ENCODE measurements around the gene PIEZO1. TPM values are rescaled to one million over a fixed set of nuclear protein-coding genes. Genes with fewer than 3 reads are reported as not detected.
"Not testable (repeated sequence)": the region's sequence is repeated elsewhere in the genome, so short reads cannot be mapped to it uniquely, and the experiment has no call there.

The PIEZO1 gene
- total RNA-seq, 2 experiments from 2014 or later: 269 to 347 TPM

GRCh38 chr16:88681709-88682451 is 103.1 kb downstream of the PIEZO1 start:
- Mint-ChIP-seq H3K36me3 (peaks cover 8% of the 10 kb centered on the region), H3K27ac (peak overlapping the region; percentile 96), H3K4me3 (peak overlapping the region; percentile 58), H3K9me3 (ENCODE audit: low read depth) (no peaks in the 10 kb centered on the region), H3K27me3 (no peaks in the 10 kb centered on the region), H3K4me1 (peaks cover 40% of the 10 kb centered on the region)
- CTCF ChIA-PET: interaction anchor here (0.8 to 4.7 kb wide), 12 partner anchors 10 to 112 kb away, joined by 3 to 44 read pairs (median 7); partner anchors contain the start of genes MVD and ZC3H18
- DNase-seq: peak; percentile 87
- ATAC-seq: peak; percentile 59

- H3K4me3 Mint-ChIP-seq: peak overlapping the region; percentile 58
- DNase-seq (peak; percentile 74), ATAC-seq (peak; percentile 29)
- H3K27me3 Mint-ChIP-seq: no peaks in the 10 kb centered on the region
- no peaks in the 10 kb centered on the region for H3K9me3 Mint-ChIP-seq (ENCODE audit: low read depth)
- H3K36me3 Mint-ChIP-seq: peaks cover 8% of the 10 kb centered on the region
- CTCF ChIA-PET: interaction anchor here (0.8 to 4.7 kb wide), 14 partner anchors 11 to 111 kb away, joined by 3 to 44 read pairs (median 6); partner anchors contain the start of genes MVD and ZC3H18
- peaks cover 40% of the 10 kb centered on the region for H3K4me1 Mint-ChIP-seq
- H3K27ac Mint-ChIP-seq: peak overlapping the region; percentile 96
These were observed 103.8 kb downstream of the PIEZO1 start for GRCh38 chr16:88681084-88681680.

GRCh38 chr16:88680554-88681083 is 104.4 kb downstream of the PIEZO1 start:
- peaks cover 40% of the 10 kb centered on the region for H3K4me1 Mint-ChIP-seq
- no peaks in the 10 kb centered on the region for H3K9me3 Mint-ChIP-seq (ENCODE audit: low read depth)
- CTCF ChIA-PET: interaction anchor here (1.1 to 4.7 kb wide), 13 partner anchors 10 to 110 kb away, joined by 3 to 44 read pairs (median 6); partner anchors contain the start of genes MVD and ZC3H18
- H3K36me3 Mint-ChIP-seq: peaks cover 8% of the 10 kb centered on the region
- DNase-seq: no peak
- ATAC-seq: no peak
- peak overlapping the region; percentile 58 for H3K4me3 Mint-ChIP-seq
- H3K27me3 Mint-ChIP-seq: no peaks in the 10 kb centered on the region
- H3K27ac Mint-ChIP-seq: peak overlapping the region; percentile 96

GRCh38 chr16:88678224-88678979 is 106.6 kb downstream of the PIEZO1 start:
- Mint-ChIP-seq H3K4me3 (no peak overlapping the region), H3K27ac (no peak overlapping the region), H3K36me3 (peaks cover 8% of the 10 kb centered on the region), H3K4me1 (peaks cover 24% of the 10 kb centered on the region), H3K9me3 (ENCODE audit: low read depth) (no peaks in the 10 kb centered on the region), H3K27me3 (no peaks in the 10 kb centered on the region)
- CTCF ChIA-PET: no interaction called here
- DNase-seq: no peak
- no peak for ATAC-seq

- H3K4me3 Mint-ChIP-seq: no peak overlapping the region
- peaks cover 8% of the 10 kb centered on the region for H3K36me3 Mint-ChIP-seq
- ATAC-seq (no peak), DNase-seq (no peak)
- H3K4me1 Mint-ChIP-seq: peaks cover 22% of the 10 kb centered on the region
- H3K27ac Mint-ChIP-seq: no peak overlapping the region
- CTCF ChIA-PET: interaction anchor here (1.0 kb wide), 1 partner anchor 60 kb away, joined by 3 read pairs; no protein-coding TSS in a partner anchor
- H3K9me3 Mint-ChIP-seq (ENCODE audit: low read depth): no peaks in the 10 kb centered on the region
- no peaks in the 10 kb centered on the region for H3K27me3 Mint-ChIP-seq
These were observed 107.3 kb downstream of the PIEZO1 start for GRCh38 chr16:88677721-88678120.

- H3K27ac Mint-ChIP-seq: no peak overlapping the region
These were observed 108.3 kb downstream of the PIEZO1 start for GRCh38 chr16:88676502-88677242.

GRCh38 chr16:88673716-88674379 is 111.2 kb downstream of the PIEZO1 start:
- Mint-ChIP-seq H3K27ac (no peak overlapping the region), H3K4me3 (no peak overlapping the region), H3K27me3 (no peaks in the 10 kb centered on the region), H3K4me1 (no peaks in the 10 kb centered on the region), H3K9me3 (ENCODE audit: low read depth) (no peaks in the 10 kb centered on the region), H3K36me3 (no peaks in the 10 kb centered on the region)
- CTCF ChIA-PET: interaction anchor here (2.0 kb wide), 1 partner anchor 12 kb away, joined by 6 read pairs; no protein-coding TSS in a partner anchor
- no peak for ATAC-seq
- DNase-seq: no peak

More at GRCh38 chr16:88676502-88677242, 108.3 kb downstream of the PIEZO1 start:
- no peak for ATAC-seq
- H3K4me3 Mint-ChIP-seq: no peak overlapping the region
- H3K9me3 Mint-ChIP-seq (ENCODE audit: low read depth): no peaks in the 10 kb centered on the region
- no peaks in the 10 kb centered on the region for H3K27me3 Mint-ChIP-seq
- H3K4me1 Mint-ChIP-seq: peaks cover 13% of the 10 kb centered on the region
- H3K36me3 Mint-ChIP-seq: peaks cover 6% of the 10 kb centered on the region
- no peak for DNase-seq
- CTCF ChIA-PET: interaction anchor here (1.0 kb wide), 1 partner anchor 61 kb away, joined by 3 read pairs; no protein-coding TSS in a partner anchor

DNA sequence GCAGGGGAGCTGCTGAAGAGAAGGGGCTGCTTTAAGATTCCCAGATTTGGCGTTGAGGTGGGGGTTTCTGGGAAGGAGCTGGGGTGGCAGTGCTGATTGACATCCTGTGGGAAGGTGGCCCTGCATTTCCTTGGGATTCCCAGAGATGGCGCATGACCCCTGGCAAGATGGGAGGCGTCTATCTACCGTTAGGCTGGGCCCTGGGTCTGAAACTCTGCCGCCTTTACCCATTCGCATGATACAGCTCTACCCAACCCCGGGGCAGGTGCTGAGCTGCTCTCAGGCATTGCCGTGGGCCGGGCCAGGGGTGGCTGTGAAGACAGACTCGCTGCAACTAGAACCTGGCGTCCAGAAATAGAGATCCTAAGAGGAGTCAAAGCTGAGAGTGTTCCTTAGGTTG is 112.2 kb downstream of the PIEZO1 start:
- CTCF ChIA-PET: interaction anchor here (1.0 to 4.2 kb wide), 2 partner anchors 8 to 12 kb away, joined by 3 to 16 read pairs; no protein-coding TSS in a partner anchor
- Mint-ChIP-seq H3K4me3 (no peak overlapping the region), H3K27ac (no peak overlapping the region), H3K9me3 (ENCODE audit: low read depth) (no peaks in the 10 kb centered on the region), H3K36me3 (peaks cover 4% of the 10 kb centered on the region), H3K4me1 (no peaks in the 10 kb centered on the region), H3K27me3 (no peaks in the 10 kb centered on the region)
- ATAC-seq: no peak
- DNase-seq: no peak

DNA sequence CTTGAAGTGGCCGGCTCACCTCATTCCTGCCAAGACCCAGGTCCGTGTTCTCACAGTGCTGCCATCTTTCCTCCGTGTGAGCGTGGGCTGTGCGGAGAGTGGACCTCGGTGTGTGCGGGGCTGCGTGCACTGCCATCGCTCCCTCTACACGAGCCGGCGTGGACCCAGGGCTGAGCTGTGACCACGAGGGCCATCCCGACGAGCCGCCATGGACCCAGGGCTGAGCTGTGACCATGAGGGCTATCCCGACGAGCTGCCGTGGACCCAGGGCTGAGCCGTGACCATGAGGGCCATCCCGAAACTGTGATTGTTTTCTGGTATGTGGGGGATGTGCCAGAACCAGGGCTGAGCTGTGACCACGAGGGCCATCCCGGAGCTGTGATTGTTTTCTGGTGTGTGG is 113.2 kb downstream of the PIEZO1 start:
- DNase-seq (no peak), ATAC-seq (no peak)
- no peak overlapping the region for H3K4me3 Mint-ChIP-seq
- CTCF ChIA-PET: interaction anchor here (1.6 to 4.2 kb wide), 3 partner anchors 9 to 65 kb away, joined by 4 to 16 read pairs (median 6); partner anchors contain the start of gene MVD
- H3K36me3 Mint-ChIP-seq: peaks cover 5% of the 10 kb centered on the region
- no peaks in the 10 kb centered on the region for H3K4me1 Mint-ChIP-seq
- no peak overlapping the region for H3K27ac Mint-ChIP-seq
- H3K9me3 Mint-ChIP-seq (ENCODE audit: low read depth): no peaks in the 10 kb centered on the region
- no peaks in the 10 kb centered on the region for H3K27me3 Mint-ChIP-seq

- CTCF ChIA-PET: interaction anchor here (0.8 to 4.2 kb wide), 3 partner anchors 8 to 20 kb away, joined by 3 to 16 read pairs (median 4); partner anchors contain the start of gene MVD
- no peak for DNase-seq
- H3K9me3 Mint-ChIP-seq (ENCODE audit: low read depth): no peaks in the 10 kb centered on the region
- peaks cover 2% of the 10 kb centered on the region for H3K4me1 Mint-ChIP-seq
- ATAC-seq: no peak
- no peak overlapping the region for H3K27ac Mint-ChIP-seq
- peaks cover 5% of the 10 kb centered on the region for H3K36me3 Mint-ChIP-seq
- H3K4me3 Mint-ChIP-seq: no peak overlapping the region
- H3K27me3 Mint-ChIP-seq: no peaks in the 10 kb centered on the region
These were observed 115.0 kb downstream of the PIEZO1 start for GRCh38 chr16:88669980-88670379.

DNA sequence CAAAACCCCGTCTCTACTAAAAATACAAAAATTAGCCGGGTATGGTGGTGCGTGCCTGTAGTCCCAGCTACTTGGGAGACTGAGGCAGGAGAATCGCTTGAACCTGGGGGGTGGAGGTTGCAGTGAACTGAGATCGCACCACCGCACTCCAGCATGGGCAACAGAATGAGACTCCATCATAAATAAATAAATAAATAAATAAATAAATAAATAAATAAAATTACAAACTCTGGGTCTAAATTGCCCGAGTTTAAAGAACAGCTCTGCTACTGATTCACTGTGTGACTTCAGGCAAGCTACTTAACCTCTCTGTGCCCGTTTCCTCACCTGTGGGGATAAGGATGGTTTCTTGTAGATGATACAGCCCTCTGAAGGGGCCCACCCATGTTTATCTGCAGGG is 115.5 kb downstream of the PIEZO1 start:
- CTCF ChIA-PET: interaction anchor here (0.8 to 4.2 kb wide), 2 partner anchors 12 to 20 kb away, joined by 3 to 16 read pairs; no protein-coding TSS in a partner anchor
- not testable (repeated sequence) for H3K27me3 Mint-ChIP-seq; H3K9me3 Mint-ChIP-seq (ENCODE audit: low read depth); H3K36me3 Mint-ChIP-seq; H3K4me3 Mint-ChIP-seq; DNase-seq; H3K27ac Mint-ChIP-seq; ATAC-seq; H3K4me1 Mint-ChIP-seq

GRCh38 chr16:88667461-88667860 is 117.6 kb downstream of the PIEZO1 start:
- ATAC-seq: no peak
- H3K36me3 Mint-ChIP-seq: peaks cover 5% of the 10 kb centered on the region
- H3K4me1 Mint-ChIP-seq: peaks cover 8% of the 10 kb centered on the region
- no peaks in the 10 kb centered on the region for H3K27me3 Mint-ChIP-seq
- DNase-seq: no peak
- no peak overlapping the region for H3K27ac Mint-ChIP-seq
- CTCF ChIA-PET: interaction anchor here (0.7 to 0.9 kb wide), 2 partner anchors 13 to 35 kb away, joined by 3 read pairs; no protein-coding TSS in a partner anchor
- H3K4me3 Mint-ChIP-seq: no peak overlapping the region
- no peaks in the 10 kb centered on the region for H3K9me3 Mint-ChIP-seq (ENCODE audit: low read depth)
